Measurements from ENCODE around the gene MTMR3.

DNA sequence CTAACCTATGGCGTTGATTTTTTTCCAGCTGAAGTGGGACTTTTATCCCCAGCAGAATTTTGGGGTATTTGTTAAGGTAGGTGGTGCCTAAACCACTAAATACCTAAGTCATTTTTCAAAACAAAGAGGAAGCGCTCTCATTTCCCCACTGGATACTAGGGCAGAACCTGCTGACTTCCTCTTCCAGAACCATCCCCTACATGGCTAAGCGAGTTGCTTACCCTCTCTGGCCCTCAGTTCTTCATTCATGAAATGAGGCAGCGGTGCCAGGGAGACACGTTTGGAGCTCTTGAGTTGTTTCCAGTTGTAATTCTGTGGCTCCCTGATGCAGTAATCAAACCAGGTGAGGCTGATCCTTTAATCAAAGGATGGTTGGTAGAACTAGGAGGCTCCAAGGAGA, 10.0 kb upstream of the MTMR3 start:
- TF ChIP-seq YY1 (IDR thresholded peaks at IDR 0.05; ENCODE audit: low read depth): no peak
- TF ChIP-seq CEBPB (IDR thresholded peaks at IDR 0.05): no peak
- TF ChIP-seq TEAD4 (IDR thresholded peaks at IDR 0.05): no peak
- TF ChIP-seq, protein P1, sequence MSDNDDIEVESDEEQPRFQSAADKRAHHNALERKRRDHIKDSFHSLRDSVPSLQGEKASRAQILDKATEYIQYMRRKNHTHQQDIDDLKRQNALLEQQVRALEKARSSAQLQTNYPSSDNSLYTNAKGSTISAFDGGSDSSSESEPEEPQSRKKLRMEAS (IDR thresholded peaks at IDR 0.05): no peak
- TF ChIP-seq, protein P2, sequence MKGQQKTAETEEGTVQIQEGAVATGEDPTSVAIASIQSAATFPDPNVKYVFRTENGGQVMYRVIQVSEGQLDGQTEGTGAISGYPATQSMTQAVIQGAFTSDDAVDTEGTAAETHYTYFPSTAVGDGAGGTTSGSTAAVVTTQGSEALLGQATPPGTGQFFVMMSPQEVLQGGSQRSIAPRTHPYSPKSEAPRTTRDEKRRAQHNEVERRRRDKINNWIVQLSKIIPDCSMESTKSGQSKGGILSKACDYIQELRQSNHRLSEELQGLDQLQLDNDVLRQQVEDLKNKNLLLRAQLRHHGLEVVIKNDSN (IDR thresholded peaks at IDR 0.05): no peak
- no peak for TF ChIP-seq TAF1 (IDR thresholded peaks at IDR 0.05; ENCODE audit: low read depth)
- TF ChIP-seq RAD21 (IDR thresholded peaks at IDR 0.05; ENCODE audit: low read depth): no peak

Measured in Ishikawa (cell line).